GM18861 (cell line): ENCODE data around the gene USP10.
"Not testable (repeated sequence)": the region's sequence is repeated elsewhere in the genome, so short reads cannot be mapped to it uniquely, and the experiment has no call there.

Source experiments
- ATAC-seq: cut with Tn5 transposase; IDR thresholded peaks from one replicate; pipeline ENCODE4 v1.9.1; 2021; ENCODE audit not compliant: unreplicated experiment

USP10 gene

DNA sequence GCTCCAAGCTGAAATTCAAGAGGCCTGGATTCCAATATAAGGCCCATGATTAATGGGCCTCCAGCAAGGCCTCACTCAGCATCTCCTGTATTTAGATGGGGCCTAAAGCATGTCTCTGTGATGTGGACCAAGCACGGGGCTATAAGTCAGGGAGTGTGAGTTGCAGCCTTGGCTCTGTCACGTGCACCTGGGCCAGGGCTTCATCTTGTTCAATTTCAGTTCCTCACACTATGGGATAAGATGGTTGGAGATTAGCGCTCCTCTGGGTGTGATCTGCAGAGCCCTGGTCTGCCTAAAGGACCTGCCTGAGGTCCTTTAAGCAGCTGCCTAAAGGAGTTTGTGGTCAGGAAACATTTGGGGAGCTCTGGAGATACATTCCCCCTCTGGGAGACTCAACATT is 26.2 kb upstream of the USP10 start:
- no peak for ATAC-seq

DNA sequence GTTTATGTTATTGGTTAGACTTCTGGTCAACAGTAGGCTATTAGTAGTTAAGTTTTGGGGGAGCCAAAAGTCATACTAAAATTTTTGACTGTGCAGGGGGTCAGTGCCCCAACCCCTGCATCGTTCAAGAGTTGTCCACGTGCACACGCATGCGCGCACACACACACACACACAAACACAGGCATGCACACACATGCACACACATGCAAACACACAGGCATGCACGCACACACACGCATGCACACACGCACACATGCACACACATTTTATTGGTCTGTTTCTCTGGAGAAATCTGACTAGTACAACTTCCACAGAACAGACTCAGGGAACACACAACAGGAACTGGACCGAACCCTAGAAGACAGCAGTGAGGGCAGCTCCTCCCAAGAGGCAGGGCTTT is 24.4 kb upstream of the USP10 start:
- no peak for ATAC-seq

DNA sequence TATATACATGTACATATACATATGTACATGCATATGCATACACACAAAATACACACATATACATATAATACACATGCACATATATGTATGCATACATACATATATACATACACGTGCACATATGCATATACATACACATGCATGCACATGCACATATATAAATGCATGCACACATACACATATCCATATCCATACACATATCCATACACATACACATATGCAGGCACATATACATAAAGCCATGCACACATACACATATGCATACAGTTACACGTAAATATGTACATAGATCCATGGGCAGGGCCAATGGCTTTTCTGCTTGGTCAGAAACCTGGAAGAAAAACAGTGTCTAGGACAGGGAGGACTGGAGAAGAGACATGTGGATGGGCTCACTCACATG is 23.9 kb upstream of the USP10 start:
- ATAC-seq: no peak

DNA sequence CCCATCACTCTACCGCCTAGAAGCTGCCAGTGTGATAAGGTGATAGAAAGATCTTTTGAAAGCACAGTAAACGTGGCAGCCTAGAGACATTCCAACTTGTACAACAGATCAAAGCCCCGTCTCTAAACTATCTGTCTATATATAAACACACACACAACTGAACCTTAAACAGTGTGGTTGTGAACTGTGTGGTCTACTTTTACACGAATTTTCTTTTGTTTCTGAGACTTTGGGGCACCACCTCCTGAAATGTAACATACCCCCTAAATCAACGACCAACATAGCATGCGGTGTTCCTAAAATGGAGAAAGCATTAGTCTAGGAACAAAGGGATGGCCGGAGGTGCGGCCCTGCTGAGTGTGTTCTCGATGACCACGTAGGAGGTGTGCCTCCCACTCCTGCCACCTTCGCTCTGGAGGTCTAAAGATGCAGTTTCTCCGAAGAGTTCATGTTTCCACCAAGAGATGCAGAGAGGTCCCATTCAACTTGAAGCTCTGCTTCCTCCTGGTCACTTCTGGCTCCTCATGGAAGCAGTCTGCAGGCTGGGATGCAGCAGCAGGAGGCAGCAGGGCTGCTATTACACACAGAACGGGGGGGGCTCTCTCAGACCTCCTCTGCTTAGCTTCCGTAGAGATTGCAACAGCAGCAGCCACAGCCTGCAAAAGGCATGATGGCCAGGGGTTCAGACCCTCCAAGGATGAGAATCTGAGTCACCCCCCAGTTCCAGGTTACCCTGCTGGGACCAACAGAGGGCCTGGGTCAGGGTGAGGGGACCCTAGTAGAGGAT is 22.6 kb upstream of the USP10 start:
- no peak for ATAC-seq

DNA sequence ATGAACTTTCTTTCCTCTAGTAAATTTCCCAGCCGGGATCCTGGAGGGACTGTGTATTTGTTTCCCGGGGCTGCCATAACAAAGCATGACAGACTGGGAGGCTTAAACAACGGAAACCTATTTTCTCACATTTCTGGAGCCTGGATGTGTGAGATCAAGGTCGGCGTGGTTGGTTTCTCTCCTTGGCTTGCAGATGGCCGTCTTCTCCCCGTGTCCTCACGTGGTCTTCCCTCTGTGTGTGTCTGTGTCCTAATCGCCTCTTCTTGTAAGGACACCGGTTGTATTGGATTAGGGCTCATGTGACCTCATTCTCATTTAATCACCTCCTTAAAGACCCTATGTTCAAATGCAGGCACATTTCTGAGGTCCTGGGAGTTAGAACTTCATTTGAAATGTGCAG is 22.0 kb upstream of the USP10 start:
- ATAC-seq: no peak

DNA sequence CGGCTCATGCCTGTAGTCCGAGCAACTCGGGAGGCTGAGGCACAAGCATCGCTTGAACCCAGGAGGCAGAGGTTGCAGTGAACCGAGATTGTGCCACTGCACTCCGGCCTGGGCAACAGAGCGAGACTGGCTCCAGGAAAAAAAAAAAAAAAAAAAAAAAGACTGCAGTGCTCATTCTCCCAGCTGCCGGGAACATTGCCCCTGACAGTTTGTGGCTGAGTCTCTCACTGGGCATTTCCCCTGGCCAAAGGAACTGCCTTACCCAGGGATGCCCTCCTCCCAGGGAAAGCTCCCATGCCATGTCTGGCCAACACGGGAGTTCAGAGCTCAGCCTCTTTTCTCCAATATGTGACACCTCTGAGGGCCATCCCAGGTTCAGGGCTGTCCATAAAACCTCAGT is 21.3 kb upstream of the USP10 start:
- ATAC-seq: no peak

DNA sequence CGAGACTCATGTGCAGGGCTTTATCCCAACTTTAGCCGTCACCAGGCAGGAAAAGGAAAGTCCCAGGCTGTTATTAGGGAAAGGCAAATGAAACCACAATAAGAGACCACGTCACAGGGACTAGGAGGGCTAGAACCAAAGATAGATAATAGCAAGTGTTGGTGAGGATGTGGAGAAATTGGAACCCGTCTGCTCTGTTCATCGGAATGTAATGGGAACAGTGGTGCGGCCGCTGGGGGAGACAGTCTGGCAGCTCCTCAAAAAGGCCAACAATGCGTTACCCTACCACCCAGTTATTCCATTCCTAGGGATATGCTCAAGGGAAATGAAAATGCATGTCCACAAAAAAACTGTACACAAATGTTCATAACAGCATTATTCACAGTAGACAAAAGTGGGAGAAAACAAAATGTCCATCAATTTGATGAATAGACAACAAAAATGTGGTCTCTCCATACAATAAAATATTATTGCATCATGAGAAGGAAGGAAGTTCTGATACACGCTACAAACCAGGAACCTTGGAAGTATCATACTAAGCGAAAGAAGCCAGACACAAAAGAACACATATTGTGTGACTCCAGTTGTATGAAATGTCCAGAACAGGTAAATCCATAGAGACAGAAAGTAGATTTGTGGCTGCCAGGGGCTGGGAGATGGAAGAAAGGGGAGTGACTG is 19.5 kb upstream of the USP10 start:
- ATAC-seq: no peak

DNA sequence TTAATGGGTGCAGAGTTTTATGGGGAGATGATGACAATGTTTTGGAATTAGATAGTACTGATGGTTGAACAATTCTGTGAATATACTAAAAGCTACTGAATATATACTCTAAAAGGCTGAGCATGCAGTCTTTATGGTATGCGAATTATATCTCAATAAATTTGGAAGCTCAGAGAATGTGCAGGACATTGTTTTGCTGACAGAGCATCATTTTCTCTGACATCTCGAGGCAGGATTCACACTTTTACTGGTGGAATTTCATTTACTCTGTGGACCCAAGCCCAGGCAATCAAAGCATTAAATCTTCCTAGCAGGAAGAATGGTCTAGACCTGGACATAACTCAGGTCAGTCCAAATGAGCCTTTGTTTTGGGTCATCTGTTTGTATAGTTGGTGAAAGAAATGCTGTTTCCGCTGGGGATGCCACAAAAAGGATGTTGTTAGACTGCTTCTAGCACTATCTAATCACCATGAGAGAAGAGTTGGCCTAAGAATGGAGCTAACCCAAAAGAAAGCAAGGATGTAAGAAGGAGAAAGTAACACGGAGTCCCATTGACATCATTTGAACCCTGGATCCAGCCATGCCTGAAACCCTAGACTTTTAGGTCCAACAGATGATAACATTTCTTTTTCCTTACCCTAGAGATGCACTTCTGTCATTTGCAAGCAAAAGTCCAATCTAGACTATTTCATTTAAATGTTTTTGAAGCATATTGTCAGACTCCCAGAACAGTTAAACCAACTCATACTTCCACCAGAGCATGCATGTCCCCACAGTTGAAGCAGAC is 18.8 kb upstream of the USP10 start:
- no peak for ATAC-seq

DNA sequence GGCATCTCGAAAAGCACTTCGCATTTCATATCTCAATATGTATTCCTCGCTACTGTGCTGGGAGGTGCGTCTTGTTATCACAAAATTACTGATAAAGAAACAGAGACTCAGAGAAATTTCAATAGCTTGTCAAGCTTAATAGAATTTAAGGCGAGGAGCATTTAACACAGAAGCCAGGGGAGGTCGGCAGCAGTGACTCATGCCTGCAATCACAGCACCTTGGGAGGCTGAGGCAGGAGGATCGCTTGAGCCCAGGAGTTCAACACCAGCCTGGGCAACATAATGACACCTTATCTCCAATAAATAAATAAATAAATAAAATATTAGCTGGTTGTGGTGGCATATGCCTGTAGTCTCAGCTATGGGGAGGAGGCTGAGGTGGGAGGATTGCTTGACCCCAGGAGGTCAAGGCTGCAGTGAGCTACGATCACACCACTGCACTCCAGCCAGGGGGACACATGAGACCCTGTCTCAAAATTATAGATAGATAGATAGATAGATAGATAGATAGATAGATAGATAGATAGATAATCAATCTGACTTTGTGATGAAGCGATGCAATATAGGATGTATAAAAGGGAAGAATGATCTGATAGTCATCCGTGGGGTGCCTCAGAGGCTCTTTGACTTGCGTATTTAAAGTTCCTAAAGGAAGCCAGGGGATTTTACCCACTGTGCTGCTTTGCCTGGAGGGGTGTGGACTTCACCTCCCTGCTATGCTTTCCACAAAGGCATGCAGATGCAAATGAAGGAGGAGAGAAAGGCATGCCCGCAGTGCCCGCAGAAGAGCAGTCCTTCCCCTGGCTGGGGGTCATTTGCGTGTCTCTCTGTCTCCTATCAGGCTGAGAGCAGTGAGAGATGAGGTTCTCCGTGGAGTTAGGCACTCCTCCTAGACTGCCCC is 15.9 kb upstream of the USP10 start:
- no peak for ATAC-seq

DNA sequence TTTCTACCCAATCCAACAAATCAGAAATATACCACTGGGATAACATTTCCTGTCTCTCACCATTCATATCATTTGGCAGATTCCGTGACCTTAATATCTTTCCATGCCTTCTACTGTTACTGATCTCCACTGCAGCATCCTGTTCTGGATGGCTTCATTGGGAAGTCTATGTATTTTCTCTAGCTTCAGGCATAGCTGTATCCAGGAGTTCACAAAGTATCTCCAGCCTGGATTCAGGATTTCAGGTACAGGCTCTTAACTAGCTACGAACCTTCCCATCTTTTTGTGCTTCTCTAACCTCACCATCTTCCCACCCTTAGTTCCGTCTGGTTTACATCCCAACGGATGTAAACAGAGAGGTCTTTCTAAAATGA is 15.2 kb upstream of the USP10 start:
- no peak for ATAC-seq

DNA sequence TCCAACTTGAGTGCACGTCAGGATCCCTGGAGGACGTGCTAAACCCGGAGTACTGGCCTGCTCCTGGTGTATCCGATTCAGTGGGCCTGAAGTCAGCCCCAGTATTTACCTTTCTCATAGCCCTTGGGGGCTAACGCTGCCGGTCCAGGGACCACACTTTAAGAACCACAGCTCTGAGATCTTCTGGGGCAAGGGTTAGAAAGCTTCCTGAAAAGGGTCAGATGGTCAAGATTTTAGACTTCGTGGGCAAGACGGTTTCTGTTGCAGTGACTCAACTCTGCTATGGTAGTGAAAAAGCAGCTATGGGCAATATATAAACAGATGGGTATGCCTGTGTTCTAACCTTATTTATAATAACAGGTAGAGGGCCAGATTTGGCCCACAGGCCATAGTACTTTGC is 14.6 kb upstream of the USP10 start:
- no peak for ATAC-seq

DNA sequence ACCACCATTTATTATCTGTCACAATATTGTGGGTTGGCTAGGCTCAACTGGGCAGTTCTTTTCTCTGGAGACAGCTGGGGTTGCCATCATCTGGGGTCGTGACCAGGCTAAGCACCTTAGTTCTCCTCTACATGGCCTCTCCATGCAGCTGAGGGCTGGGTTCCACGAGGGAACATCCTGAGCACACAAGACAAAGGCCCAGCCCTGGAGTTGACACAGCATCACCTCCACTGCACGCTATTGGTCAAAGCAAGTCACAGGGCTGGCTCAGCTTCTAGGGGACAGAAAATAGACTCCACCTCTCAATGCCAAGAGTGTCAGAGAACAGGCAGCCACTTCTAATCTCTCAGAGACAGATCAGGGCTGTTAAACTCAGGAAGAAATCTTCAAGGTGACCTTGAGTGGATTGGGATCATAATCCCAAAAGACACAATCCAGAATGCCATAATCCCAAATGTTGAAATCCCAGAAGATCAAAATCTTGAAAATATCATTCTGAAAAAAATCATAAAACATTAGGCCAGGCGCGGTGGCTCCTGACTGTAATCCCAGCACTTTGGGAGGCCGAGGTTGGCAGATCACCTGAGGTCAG is 13.0 kb upstream of the USP10 start:
- no peak for ATAC-seq

DNA sequence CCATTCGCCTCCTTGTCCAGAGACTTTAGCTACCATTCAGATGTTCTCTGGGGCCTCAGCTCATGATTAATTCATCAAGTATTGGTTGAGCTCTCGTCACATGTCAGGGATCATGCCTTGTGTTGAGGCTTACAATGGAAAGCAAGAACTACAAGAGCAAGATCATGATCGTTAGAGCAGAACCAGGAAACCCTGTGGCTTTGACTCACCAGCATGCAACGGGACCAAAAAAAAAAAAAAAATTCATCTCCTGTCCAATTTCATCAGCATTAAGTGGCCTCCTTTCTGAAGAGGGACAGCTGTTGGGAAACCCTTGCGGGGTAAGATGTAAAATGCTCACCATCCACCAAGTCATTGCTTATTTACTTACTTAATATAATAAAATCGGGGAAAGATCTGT is 12.1 kb upstream of the USP10 start:
- peak; percentile 84 for ATAC-seq

DNA sequence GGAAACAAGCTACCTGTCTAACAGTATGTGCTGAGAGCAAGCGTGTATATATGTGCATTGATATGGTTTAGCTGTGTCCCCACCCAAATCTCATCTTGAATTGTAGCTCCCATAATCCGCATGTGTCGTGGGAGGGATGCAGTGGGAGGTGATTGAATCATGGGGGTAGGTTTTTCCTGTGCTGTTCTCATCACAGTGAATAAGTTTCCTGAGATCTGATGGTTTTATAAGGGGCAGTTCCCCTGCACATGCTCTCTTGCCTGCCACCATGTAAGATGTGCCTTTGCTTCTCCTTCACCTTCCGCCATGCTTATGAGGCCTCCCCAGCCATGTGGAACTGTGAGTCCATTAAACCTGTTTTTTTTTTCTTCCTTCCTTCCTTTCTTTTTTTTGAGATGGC is 11.6 kb upstream of the USP10 start:
- ATAC-seq: not testable (repeated sequence)

DNA sequence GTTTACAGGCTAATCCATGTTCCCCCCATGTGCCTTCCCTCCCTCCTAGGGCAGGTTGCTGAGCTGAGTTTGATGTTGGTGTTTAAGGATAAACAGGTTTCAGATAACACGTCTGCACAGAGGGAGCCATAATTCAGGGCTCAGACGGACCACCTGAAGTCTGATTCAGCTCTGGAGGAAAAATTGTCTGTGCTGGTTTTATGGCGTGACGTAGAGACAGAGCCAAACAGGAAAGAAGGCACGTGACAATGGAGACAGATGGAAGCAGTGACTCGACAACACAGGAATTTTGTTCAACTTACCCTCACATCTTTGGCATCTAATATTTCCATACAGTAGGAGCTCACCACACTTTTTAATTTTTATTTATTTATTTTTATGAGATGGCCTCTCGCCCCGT is 10.7 kb upstream of the USP10 start:
- ATAC-seq: no peak

DNA sequence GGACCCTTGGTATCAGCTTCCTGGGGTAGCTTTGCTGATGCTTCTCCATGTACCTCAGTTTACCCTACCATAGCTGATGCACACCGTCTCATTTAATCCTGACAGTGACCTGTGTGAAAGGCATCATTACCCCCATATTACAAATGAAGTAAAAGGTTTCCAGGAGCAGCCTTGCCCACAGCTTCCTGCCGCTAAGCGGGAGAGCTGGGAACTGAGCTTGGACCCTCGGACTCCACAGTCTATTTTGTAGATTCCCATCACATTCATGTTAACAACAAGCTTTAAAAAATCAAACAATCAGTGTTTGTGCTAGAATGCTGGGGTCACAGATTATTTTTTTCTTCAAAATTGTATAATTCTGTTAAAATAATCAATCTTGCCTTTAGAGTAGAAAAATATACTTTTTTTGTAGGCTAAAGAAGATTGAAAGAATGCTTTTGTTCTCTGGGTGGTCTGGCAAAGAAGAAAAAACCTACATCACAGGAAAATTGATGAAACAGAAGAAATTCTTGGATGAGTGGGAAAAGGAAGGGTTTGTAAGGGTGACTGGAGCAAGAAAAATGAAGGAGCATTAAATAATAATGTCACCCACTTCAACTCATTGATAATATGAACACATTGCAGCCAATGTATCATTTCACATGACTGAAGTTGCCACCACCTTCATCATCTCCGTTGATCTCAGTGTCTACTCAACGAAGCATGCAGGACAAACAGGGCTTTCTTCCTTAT is 9.5 kb upstream of the USP10 start:
- ATAC-seq: no peak

DNA sequence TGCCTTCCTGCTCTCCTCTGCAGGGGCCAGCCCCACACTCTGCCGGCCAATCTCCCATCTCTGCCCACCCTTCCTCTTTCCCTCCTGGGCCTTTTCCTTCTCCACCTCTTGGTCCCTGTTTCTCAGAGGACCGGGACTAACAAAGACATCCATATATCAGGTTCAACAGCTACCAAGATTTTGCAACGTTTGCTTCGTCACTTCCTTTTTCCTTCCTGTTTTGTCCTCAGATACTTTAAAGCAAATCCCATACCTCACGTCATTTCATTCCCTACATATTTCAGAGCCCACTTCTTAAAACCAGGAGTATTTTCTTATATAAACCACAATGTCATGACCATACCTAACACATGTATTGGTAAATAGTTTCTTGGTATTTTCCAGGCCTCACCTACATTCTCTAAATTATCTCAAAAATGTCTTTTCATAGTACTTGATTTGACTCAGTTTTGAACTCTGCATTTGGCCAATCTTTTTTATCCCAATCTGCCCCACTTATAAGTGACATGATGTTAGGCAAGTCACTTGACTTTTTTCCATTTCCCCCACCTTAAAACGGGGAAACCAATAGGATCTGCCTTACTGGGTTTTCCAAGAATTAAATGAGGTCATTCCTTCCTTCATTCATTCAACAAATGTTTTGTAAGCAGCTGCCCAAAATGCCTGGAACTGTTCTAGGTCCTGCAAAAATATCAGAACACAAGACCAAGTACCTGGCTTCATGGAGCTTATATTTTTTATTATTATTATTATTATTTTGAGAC is 7.2 kb upstream of the USP10 start:
- no peak for ATAC-seq

DNA sequence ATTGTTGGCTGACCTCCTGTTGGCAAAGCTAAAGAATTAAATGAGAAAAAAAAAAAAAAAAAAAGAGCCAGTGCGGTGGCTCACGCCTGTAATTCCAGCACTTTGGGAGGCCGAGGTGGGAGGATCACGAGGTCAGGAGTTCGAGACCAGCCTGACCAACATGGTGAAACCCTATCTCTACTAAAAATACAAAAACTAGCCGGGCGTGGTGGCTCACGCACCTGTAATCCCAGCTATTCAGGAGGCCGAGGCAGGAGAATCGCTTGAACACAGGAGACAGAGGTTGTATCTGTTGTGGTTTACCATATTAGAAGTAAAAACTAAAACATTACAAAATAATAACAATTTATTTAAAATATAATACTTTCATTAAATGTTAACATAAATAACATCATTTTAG is 5.9 kb upstream of the USP10 start:
- not testable (repeated sequence) for ATAC-seq

DNA sequence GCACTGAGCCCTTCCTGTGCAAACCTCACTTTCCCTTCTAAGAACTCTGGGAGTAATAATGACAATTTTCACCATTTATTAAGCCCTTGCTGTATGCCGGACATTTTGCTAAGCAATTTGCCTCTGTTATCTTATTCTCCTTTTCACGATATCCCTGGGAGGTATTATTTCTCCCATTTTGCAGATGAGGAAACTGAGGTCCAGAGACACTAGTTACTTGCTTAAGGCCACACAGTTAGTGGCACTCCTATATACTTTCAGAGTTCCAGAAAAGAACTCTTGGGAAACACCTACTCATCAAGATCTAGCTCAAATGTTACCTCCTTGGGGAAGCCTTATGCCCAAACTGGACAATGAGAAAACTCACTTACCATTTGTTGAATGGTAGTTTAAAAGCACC is 4.8 kb upstream of the USP10 start:
- ATAC-seq: no peak
